Activated naive CD4-positive, alpha-beta T cell treated with anti-CD3 and anti-CD28 coated beads, Interleukin-2, amount 50 U/mL, for 72 hours (primary cell): ENCODE measurements around the gene TXK. TPM values are rescaled to one million over a fixed set of nuclear protein-coding genes. Genes with fewer than 3 reads are reported as not detected.
A peak's percentile ranks its signal among the peaks of the same experiment; 100 is the strongest.

Experiments
- ATAC-seq, 2 donors: fragments of 150-1000 bp; cut with Tn5 transposase; 2 replicates each; pipeline ENCODE4 v1.10.0; 2021; ENCODE audit warnings: mild to moderate bottlenecking in 2 of 2, moderate library complexity in 2 of 2
- DNase-seq, 2 donors: peaks; one replicate each; pipeline ENCODE4 v3.0.0; 2021 to 2022; ENCODE audit warnings: low spot score in 2 of 2
- H3K27ac Mint-ChIP-seq, 2 donors: one replicate each; pipeline ENCODE4 v1.8.0; 2022; ENCODE audit warnings: mild to moderate bottlenecking in 2 of 2, mixed read lengths in 2 of 2
- H3K36me3 Mint-ChIP-seq, 2 donors: one replicate each; pipeline ENCODE4 v1.8.0; 2022; ENCODE audit warnings: mixed read lengths in 2 of 2
- H3K9me3 Mint-ChIP-seq, 2 donors: one replicate each; pipeline ENCODE4 v1.8.0; 2022; ENCODE audit warnings: mixed read lengths in 2 of 2
- total RNA-seq, 2 donors: library from RNA; stranded (reverse); gene quantifications; one replicate each; pipeline ENCODE4 v1.2.3, GENCODE V29; 2022

TXK gene
- total RNA-seq, 2 donors from 2014 or later = 16.4 to 48.2 TPM

DNA sequence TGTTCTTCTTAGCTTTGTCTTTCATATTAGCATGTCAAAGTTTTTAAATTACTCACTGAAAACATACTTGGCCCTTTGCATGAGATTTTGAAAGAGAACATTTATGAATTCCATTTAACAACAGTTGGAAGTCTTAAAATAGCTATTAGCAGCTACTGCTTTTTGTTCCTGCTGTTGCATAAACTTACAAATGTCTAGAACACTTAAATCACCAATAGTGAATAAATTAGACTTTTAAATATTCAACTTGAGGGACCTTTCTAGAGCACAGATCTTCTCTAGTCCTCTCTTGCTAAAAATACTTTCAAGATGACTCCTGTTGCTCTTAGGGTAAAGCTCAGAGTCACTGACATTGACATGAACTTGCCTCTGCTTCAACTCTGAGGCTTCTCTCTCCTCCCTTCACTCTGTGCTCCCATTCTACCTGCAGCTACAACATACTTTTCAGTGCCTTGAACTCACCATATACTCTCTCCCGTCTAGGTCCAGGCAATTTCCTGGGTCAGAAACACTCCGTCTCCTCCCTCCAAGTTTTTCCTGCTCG is 15.8 kb upstream of the TXK start:
- peak in 1 of 2 donors; percentile 58 for ATAC-seq
- H3K36me3 Mint-ChIP-seq = peaks cover 13 to 18% of the 10 kb centered on the region in 2 donors
- H3K27ac Mint-ChIP-seq = no peak overlapping the region
- DNase-seq = no peak
- H3K9me3 Mint-ChIP-seq = peaks cover 4 to 6% of the 10 kb centered on the region in 2 donors

DNA sequence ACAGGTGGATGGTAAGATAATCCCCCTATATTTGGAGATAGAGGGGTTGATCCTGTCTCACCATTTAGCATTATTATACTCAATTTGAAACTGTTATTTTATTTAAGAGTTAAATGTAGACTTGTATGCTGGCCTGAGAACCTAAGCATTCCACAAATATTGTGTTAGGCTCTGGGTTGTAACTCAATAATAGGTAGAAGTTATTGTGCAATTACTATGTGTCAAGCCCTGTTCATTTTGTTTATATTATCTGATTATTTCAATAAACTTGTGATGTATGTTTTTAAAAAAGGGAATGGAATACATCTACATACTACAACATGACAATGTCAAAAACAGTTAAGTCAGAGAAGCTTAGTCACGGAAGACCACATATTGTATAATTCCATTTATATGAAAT is 13.6 kb upstream of the TXK start:
- Mint-ChIP-seq H3K36me3 (no peaks in the 10 kb centered on the region), H3K27ac (no peak overlapping the region), H3K9me3 (no peaks in the 10 kb centered on the region)
- DNase-seq = no peak
- ATAC-seq = no peak

DNA sequence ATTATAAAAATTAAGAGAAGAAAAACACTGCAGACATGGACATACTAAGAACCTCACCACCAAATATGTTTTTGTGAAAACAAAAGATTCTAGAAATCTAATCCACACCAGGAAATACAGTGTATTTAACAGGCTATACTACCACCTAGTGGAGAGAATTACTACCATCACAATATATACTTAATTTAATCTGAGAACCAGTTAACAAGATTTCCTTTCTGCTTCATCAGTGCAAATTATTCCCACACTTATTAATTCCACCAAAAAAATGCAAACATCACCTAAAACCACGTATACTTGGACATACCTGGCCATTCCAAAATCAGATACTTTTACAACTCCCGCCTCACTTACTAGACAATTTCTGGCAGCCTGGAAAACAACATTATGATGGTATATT is 7.0 kb upstream of the TXK start:
- no peak for DNase-seq
- ATAC-seq = peak; percentile 47 to 51
- Mint-ChIP-seq H3K36me3 (peaks cover 0 to 17% of the 10 kb centered on the region in 2 donors), H3K27ac (no peak overlapping the region), H3K9me3 (no peaks in the 10 kb centered on the region)

DNA sequence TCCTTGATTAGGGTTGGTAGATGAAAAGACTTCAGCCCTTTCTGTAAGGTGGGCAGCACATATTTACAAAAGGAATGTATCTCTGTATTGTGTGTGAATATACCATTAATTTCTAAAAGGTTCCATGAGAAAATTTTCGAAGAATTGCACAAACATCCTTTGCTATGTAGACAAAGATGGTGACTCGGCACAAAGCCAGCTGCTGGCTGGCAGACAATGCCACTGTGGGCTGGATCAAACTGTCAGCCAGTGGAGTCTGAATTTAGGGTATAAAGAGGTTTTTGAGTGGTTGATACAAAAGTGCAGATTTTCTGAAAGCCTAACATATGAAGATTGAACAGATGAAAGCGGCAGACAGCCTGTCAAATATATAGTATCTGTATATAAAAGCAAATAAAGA is 5.6 kb upstream of the TXK start:
- Mint-ChIP-seq H3K27ac (peak overlapping the region; percentile 87 to 98), H3K36me3 (peaks cover 0 to 28% of the 10 kb centered on the region in 2 donors), H3K9me3 (no peaks in the 10 kb centered on the region)
- no peak for DNase-seq
- ATAC-seq = no peak

DNA sequence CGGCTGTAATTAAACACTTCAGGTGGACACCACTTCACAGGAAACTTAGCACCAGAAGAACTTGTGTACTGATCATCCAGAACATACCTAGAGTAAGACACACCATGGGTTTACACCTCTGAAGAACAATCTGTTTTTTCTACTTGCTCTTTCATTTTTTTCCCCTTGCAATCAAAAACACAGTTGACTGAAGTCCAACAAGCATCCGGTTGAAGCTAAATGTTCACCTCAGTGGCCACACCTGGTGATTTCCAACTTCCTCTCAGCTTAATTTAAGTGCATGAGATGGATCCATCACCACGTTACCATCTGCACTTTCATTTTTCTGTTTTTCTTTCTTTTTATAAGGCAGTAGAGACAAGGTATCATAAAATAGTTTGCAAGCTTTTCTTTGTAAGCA is 4.9 kb upstream of the TXK start:
- DNase-seq (no peak), ATAC-seq (peak; percentile 44 to 46)
- Mint-ChIP-seq H3K27ac (peak overlapping the region; percentile 87 to 98), H3K9me3 (no peaks in the 10 kb centered on the region), H3K36me3 (peaks cover 2 to 33% of the 10 kb centered on the region in 2 donors)

DNA sequence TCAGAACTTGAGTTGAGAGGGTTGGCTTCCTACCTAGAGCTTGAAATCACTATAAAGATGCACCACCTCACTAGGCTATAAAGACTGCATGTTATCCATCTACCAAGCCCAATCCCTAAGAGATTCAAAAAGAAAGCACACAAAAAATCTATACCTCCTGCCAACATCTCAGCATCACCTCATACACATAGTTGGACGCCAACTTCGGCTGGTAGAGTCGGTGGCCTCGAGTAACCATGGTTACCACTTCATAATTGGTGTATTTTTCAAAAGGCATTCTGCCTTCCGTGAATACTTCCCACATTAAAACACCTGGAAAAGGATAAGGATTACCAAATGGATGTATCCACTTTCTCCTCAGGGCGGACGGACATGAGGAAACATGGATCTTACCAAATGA is 4.5 kb upstream of the TXK start:
- DNase-seq (no peak), ATAC-seq (no peak)
- Mint-ChIP-seq H3K36me3 (peaks cover 6 to 37% of the 10 kb centered on the region in 2 donors), H3K27ac (peak overlapping the region; percentile 87 to 98), H3K9me3 (no peaks in the 10 kb centered on the region)

DNA sequence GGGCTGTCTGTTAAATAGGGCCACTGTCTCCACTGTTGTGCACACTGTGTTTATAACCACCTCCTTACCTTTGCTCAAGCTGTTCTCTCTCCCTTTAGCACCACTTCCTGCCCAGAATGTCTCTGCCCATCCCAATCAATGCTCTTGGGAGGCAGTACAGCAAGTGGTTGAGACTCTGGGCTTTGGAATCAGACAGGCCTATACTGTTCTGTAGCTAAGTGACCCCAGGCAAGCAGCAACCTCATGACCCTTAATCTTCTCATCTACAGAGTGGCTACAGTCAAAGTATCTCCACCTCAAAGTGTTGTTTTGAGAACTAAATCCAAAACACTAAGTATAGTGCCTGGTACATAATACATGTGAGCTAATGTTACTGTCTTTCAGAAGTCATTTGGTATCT is 3.8 kb upstream of the TXK start:
- Mint-ChIP-seq H3K27ac (peak overlapping the region; percentile 87 to 98), H3K36me3 (peaks cover 6 to 40% of the 10 kb centered on the region in 2 donors), H3K9me3 (no peaks in the 10 kb centered on the region)
- ATAC-seq = peak; percentile 48 to 49
- no peak for DNase-seq

DNA sequence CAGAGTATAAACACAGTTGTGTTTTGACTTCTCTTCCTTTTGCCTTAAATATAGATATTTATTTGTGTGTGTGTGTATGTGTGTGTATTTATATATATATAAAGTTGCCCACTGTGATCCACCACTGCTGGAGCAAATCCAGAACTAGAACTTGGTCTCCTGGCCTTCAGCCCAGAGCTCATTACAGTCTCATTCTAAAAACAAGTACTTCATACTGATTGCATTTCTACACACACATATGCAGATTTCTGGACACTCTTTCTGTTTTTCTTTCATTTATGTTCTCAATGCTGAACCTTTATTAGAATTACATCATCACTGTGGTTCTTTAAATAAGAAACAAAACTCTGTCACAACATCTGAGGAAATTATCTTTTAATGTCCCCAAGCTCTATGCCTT is 381 bp downstream of the TXK start:
- Mint-ChIP-seq H3K27ac (peak overlapping the region; percentile 94 to 97), H3K36me3 (peaks cover 6 to 61% of the 10 kb centered on the region in 2 donors), H3K9me3 (no peaks in the 10 kb centered on the region)
- DNase-seq (no peak), ATAC-seq (peak in 1 of 2 donors; percentile 4)

DNA sequence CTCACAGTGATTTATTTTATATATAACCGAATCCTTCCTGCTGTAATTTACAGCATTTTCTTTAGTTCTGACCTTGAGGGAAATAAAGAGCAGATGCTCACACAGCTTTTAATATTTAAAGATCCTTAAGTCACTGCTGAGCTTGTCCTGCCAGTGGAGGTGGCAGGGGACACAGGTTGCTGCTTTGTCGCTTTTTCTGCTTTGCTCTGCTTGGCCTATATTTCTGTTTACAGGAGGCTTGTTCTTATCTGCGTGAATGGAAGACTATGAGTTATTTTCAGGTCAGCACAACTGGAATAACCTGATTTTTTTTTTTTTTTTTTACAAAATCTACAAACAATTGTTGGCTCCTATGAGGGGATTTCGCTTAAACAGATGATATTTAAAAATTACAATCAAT is 2.3 kb downstream of the TXK start:
- peak overlapping the region; percentile 94 to 97 for H3K27ac Mint-ChIP-seq
- H3K36me3 Mint-ChIP-seq = peaks cover 10 to 56% of the 10 kb centered on the region in 2 donors
- DNase-seq (no peak), ATAC-seq (no peak)
- H3K9me3 Mint-ChIP-seq = no peaks in the 10 kb centered on the region

DNA sequence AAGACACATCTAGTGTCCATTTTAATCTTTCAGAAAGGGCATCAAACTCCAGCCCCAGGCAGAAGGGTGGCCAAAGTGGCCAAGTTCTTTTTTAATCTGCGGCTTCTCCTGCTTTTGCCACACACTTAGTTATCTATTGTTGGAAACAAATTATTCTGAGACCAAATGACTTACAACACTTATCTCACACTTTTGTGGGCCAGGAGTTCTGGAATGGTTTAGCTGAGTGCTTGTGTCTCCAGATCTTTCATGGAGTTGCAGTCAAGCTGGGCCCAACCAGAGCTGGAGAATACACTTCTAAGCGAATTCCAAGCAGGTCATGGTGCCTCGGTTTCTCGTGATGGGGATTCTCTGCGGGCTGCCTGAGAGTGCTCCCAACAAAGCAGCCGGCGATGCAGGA is 4.0 kb downstream of the TXK start:
- ATAC-seq = no peak
- DNase-seq = no peak
- Mint-ChIP-seq H3K36me3 (peaks cover 10 to 45% of the 10 kb centered on the region in 2 donors), H3K9me3 (no peaks in the 10 kb centered on the region), H3K27ac (peak overlapping the region; percentile 94 to 97)

DNA sequence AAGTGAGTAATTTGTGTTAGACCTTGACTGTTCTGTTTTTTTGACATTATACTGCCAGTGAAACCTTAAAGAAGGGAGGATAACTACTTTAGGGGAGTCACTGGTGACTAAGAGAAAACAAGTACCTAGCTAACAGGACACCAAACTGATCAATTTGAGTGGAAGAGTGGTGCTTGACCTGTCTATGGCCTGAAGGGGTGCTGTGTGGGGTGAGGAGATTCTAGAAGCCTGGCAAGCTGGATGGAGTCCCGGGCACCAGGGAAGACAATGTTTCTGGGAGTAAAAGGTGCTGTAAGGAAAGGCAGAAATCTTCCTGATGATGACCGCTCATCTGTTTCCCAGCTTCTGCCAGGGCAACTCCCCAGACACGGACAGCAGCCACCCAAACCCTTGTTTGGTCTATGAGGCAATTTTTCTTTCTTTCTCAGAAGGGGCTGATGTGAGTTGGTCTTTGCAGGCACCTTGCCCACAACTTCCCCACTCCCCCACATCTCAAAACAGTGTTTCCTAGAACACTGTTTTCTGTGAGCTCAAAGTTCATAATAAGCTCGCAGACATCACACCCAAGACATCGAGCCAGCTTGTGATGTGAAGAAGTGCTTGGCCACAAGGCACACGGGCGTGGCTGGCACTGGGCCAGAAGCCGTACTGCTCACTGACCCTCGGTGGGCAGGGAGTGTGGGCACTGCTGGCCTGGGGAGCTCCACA is 4.6 kb downstream of the TXK start:
- H3K36me3 Mint-ChIP-seq = peaks cover 10 to 43% of the 10 kb centered on the region in 2 donors
- DNase-seq = peak; percentile 47 to 67

DNA sequence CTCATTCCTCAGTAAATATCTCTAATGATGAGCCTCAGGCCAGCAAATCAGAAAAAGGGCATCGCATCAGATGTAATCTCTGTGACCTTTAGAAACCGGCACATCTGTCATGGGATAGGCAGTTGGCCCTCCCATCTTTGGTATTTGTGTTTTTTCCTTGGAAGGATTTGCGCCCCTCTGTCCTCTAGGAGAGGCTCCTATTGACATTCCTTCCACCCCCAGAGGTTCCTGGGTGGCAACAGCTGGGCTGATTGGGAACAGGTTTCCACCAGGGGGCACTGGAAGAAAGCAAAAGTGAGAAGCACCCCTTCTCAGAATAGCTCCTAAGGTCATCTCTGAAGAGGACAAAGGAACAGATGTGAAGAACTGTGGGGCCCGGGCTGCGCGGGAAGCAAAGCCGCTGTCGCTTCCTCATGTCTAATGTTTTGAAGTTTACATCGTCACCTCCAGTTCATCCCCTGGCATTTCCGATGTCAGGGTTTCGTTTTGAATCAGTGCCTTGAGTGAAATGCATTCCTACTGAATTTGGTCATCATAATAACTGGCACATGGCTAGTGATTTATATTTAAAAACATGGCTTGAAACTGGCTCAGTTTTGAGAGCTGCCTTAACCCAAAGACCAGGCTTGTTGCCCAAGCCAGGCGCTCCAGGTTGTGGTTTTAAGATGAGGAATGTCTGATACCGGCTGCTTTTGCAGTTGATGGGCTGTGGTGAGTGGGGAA is 6.2 kb downstream of the TXK start:
- peak overlapping the region; percentile 94 to 97 for H3K27ac Mint-ChIP-seq
- H3K36me3 Mint-ChIP-seq = peaks cover 4 to 39% of the 10 kb centered on the region in 2 donors
- H3K9me3 Mint-ChIP-seq = no peaks in the 10 kb centered on the region
- DNase-seq = peak; percentile 75 to 90
- ATAC-seq = peak; percentile 82 to 84

More for the DNA sequence above, 4.6 kb downstream of the TXK start:
- H3K27ac Mint-ChIP-seq = peak overlapping the region; percentile 94 to 97
- no peaks in the 10 kb centered on the region for H3K9me3 Mint-ChIP-seq
- ATAC-seq = peak; percentile 38 to 58

DNA sequence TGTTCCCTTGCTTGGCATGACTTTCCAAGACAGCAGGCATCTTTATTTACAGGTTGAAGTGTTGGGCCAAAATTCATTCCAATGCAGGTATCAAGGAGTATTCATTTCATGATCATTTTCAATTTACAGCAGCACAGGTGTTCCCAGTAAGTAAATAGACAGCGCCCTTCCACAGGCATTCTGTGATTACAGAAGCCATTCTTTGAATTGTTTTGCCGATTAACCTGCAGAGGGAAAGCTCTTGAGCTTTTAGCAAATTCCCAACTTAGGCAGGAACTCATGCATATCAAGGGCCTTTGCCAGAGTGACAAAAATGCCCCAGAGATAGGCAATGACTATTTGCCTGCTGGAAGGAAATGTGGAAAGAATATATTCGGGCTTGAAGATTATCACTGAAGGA is 6.8 kb downstream of the TXK start:
- ATAC-seq (no peak), DNase-seq (no peak)
- H3K36me3 Mint-ChIP-seq = peaks cover 4 to 39% of the 10 kb centered on the region in 2 donors
- H3K27ac Mint-ChIP-seq = peak overlapping the region; percentile 94 to 97
- no peaks in the 10 kb centered on the region for H3K9me3 Mint-ChIP-seq

DNA sequence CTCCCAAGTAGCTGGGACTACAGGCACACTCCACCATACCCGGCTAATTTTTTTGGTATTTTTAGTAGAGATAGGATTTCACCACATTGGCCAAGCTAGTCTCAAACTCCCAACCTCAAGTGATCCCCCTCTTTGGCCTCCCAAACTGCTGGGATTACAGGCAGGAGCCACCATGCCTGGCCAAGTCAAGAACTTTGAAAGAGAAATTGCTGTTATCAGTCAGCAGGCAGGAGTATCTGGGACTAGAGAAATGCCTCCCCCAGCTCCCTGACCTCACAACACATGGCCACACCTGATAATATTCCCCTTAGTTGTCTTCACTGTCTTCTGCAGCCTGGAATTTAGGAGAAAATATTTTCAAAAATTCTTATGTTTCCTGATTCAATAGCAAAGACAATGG is 7.4 kb downstream of the TXK start:
- no peaks in the 10 kb centered on the region for H3K9me3 Mint-ChIP-seq
- H3K36me3 Mint-ChIP-seq = peaks cover 4 to 33% of the 10 kb centered on the region in 2 donors
- H3K27ac Mint-ChIP-seq = peak overlapping the region; percentile 30 to 94
- no peak for DNase-seq
- no peak for ATAC-seq

DNA sequence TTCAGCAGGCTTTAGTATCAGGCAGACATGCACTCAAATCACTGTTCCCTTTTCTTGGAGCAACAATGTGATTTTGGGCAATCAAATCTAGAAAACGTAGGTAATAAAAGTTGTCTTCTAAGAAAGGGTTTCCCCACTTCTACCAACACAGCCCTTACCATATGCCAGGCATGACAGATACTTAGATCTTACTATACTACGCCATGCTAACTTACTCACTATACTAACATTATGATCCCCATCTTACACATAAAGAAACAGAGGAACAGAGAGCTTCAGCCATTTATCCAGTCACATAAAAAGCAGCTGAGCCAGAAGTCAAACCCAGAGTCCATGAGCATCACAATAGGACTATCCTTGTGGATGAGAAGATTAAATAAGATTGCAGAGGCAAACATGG is 9.2 kb downstream of the TXK start:
- H3K27ac Mint-ChIP-seq = peak overlapping the region in 1 of 2 donors; percentile 94
- ATAC-seq (peak; percentile 37 to 43), DNase-seq (no peak)
- peaks cover 4 to 23% of the 10 kb centered on the region in 2 donors for H3K36me3 Mint-ChIP-seq
- H3K9me3 Mint-ChIP-seq = no peaks in the 10 kb centered on the region

DNA sequence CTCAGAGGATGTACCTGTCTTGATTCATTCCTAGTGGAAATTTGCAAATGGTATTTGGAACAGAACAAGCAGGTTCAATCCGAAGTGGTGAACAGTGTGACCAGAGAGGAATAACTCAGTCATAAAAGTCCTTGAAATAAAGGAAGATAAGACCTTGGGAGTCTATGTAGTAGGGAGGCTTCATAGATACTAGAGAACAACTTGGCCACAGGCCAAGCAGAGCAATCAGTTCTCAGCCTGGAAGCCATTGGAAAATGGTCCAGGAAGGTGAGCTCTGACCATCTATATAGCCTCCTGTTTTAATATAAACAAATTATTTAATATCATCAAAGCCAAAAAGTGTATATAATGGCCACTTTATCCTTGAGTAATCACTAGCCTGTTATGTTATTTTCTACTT is 11.3 kb downstream of the TXK start:
- H3K27ac Mint-ChIP-seq = peak overlapping the region in 1 of 2 donors; percentile 94
- DNase-seq (no peak), ATAC-seq (no peak)
- H3K9me3 Mint-ChIP-seq = peaks cover 6 to 9% of the 10 kb centered on the region in 2 donors
- H3K36me3 Mint-ChIP-seq = peaks cover 13 to 26% of the 10 kb centered on the region in 2 donors

DNA sequence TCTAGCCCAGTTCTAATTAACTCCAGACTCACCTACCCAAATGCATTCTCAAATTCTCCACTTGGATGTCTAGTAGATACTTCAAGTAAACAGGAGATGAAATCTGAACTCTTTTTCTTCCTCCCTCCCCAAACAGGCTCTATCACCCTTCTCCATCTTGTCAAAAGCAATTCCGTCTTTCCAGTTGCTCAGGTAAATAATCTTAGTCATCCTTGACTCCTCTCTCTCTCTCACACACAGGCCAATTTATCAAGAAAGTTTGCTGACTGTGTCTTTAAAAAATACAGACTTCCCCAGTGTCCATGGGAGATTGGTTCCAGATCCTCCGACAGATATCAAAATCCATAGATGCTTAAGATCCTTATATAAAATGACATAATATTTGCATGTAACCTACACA is 12.9 kb downstream of the TXK start:
- ATAC-seq (no peak), DNase-seq (no peak)
- Mint-ChIP-seq H3K27ac (no peak overlapping the region), H3K36me3 (peaks cover 11 to 32% of the 10 kb centered on the region in 2 donors), H3K9me3 (peaks cover 8 to 10% of the 10 kb centered on the region in 2 donors)
